ENCODE measurements around the gene EMC8. TPM values are rescaled to one million over a fixed set of nuclear protein-coding genes. Genes with fewer than 3 reads are reported as not detected.

The EMC8 gene
- total RNA-seq, 4 donors from 2014 or later = 27.9 to 40.0 (median 31.8) TPM

GRCh38 chr16:85830821-85831220, 31.5 kb upstream of the EMC8 start:
- in situ Hi-C loops (cut with MboI; ENCODE audit: low pct_ligation_motif_present in 1 of 4, low pct_unique_long_range_greater_than_20kb in 1 of 4, low sequenced_read_pairs in 3 of 4) = no loop called here
- H3K4me3 ChIP-seq = no peak overlapping the region
- WGBS, 2 donors (ENCODE audit: low coverage in 1 of 2) = 76 to 80% methylated on average over 7 to 9 of the region's 9 CpGs
- no peak for DNase-seq
- intact Hi-C loops (cut with DNase I; ENCODE audit: low total_unique reads) = no loop called here
- no peaks in the 10 kb centered on the region for H3K4me1 ChIP-seq
- no peaks in the 10 kb centered on the region for H3K36me3 ChIP-seq
- H3K27me3 ChIP-seq = peaks cover 8% of the 10 kb centered on the region
- TF ChIP-seq EP300 (IDR thresholded peaks at IDR 0.05; ENCODE audit: low read depth) (no peak), CTCF (IDR thresholded peaks at IDR 0.05) (no peak), POLR2AphosphoS5 (IDR thresholded peaks at IDR 0.05) (no peak), POLR2A (IDR thresholded peaks at IDR 0.05) (no peak)
- H3K9me3 ChIP-seq = no peaks in the 10 kb centered on the region
- H3K27ac ChIP-seq = no peak overlapping the region

GRCh38 chr16:85829751-85830445, 30.6 kb upstream of the EMC8 start:
- Histone ChIP-seq H3K9me3 (no peaks in the 10 kb centered on the region), H3K4me3 (no peak overlapping the region), H3K27ac (no peak overlapping the region), H3K27me3 (peaks cover 8% of the 10 kb centered on the region), H3K36me3 (no peaks in the 10 kb centered on the region), H3K4me1 (no peaks in the 10 kb centered on the region)
- 70 to 76% methylated on average over 2 to 24 of the region's 24 CpGs for WGBS, 2 donors (ENCODE audit: low coverage in 1 of 2)
- in situ Hi-C loops (cut with MboI; ENCODE audit: low pct_ligation_motif_present in 1 of 4, low pct_unique_long_range_greater_than_20kb in 1 of 4, low sequenced_read_pairs in 3 of 4) (loop anchor here in 3 of 4 donors (10.0 kb wide), 3 partner anchors 155 to 695 kb away; no protein-coding TSS in a partner anchor), intact Hi-C loops (cut with DNase I; ENCODE audit: low total_unique reads) (no loop called here)
- TF ChIP-seq EP300 (IDR thresholded peaks at IDR 0.05; ENCODE audit: low read depth) = no peak
- DNase-seq = peak; percentile 43

GRCh38 chr16:85829171-85829719, 29.9 kb upstream of the EMC8 start:
- Histone ChIP-seq H3K27ac (peak overlapping the region in 1 of 4 donors; percentile 5), H3K4me1 (no peaks in the 10 kb centered on the region), H3K27me3 (peaks cover 8% of the 10 kb centered on the region), H3K36me3 (no peaks in the 10 kb centered on the region), H3K4me3 (no peak overlapping the region), H3K9me3 (no peaks in the 10 kb centered on the region)
- intact Hi-C loops (cut with DNase I; ENCODE audit: low total_unique reads) (no loop called here), in situ Hi-C loops (cut with MboI; ENCODE audit: low pct_ligation_motif_present in 1 of 4, low pct_unique_long_range_greater_than_20kb in 1 of 4, low sequenced_read_pairs in 3 of 4) (loop anchor here in 3 of 4 donors (10.0 kb wide), 3 partner anchors 156 to 696 kb away; no protein-coding TSS in a partner anchor)
- TF ChIP-seq EP300 (IDR thresholded peaks at IDR 0.05; ENCODE audit: low read depth) = no peak
- WGBS, 2 donors (ENCODE audit: low coverage in 1 of 2) = 78 to 81% methylated on average over 5 to 15 of the region's 15 CpGs
- no peak for DNase-seq

GRCh38 chr16:85828166-85828565, 28.8 kb upstream of the EMC8 start:
- DNase-seq = no peak
- Histone ChIP-seq H3K4me1 (no peaks in the 10 kb centered on the region), H3K9me3 (no peaks in the 10 kb centered on the region), H3K4me3 (no peak overlapping the region), H3K27me3 (peaks cover 8% of the 10 kb centered on the region), H3K36me3 (no peaks in the 10 kb centered on the region), H3K27ac (peak overlapping the region in 1 of 4 donors; percentile 41)
- TF ChIP-seq EP300 (IDR thresholded peaks at IDR 0.05; ENCODE audit: low read depth) = no peak
- no peak for TF ChIP-seq POLR2AphosphoS5 (IDR thresholded peaks at IDR 0.05)
- no peak for TF ChIP-seq CTCF (IDR thresholded peaks at IDR 0.05)
- no peak for TF ChIP-seq POLR2A (IDR thresholded peaks at IDR 0.05)
- intact Hi-C loops (cut with DNase I; ENCODE audit: low total_unique reads) = no loop called here
- WGBS, 2 donors (ENCODE audit: low coverage in 1 of 2) = 71 to 74% methylated on average over 4 to 9 of the region's 9 CpGs
- in situ Hi-C loops (cut with MboI; ENCODE audit: low pct_ligation_motif_present in 1 of 4, low pct_unique_long_range_greater_than_20kb in 1 of 4, low sequenced_read_pairs in 3 of 4) = loop anchor here in 3 of 4 donors (10.0 kb wide), 3 partner anchors 157 to 697 kb away; no protein-coding TSS in a partner anchor

- no peak for DNase-seq
- intact Hi-C loops (cut with DNase I; ENCODE audit: low total_unique reads) = no loop called here
- WGBS, 2 donors (ENCODE audit: low coverage in 1 of 2) = 92% methylated on average over 16 of the region's 16 CpGs; no CpG with 5 or more reads in 1 of the 2 donors
- H3K4me1 ChIP-seq = peaks cover 0 to 5% (median 0%) of the 10 kb centered on the region in 4 donors
- H3K4me3 ChIP-seq = no peak overlapping the region
- in situ Hi-C loops (cut with MboI; ENCODE audit: low pct_ligation_motif_present in 1 of 4, low pct_unique_long_range_greater_than_20kb in 1 of 4, low sequenced_read_pairs in 3 of 4) = loop anchor here in 3 of 4 donors (10.0 kb wide), 3 partner anchors 158 to 698 kb away; no protein-coding TSS in a partner anchor
- H3K36me3 ChIP-seq = no peaks in the 10 kb centered on the region
- TF ChIP-seq POLR2A (IDR thresholded peaks at IDR 0.05) = no peak
- TF ChIP-seq CTCF (IDR thresholded peaks at IDR 0.05) = no peak
- TF ChIP-seq EP300 (IDR thresholded peaks at IDR 0.05; ENCODE audit: low read depth) = no peak
- no peak for TF ChIP-seq POLR2AphosphoS5 (IDR thresholded peaks at IDR 0.05)
- no peaks in the 10 kb centered on the region for H3K9me3 ChIP-seq
- peaks cover 5% of the 10 kb centered on the region for H3K27me3 ChIP-seq
- H3K27ac ChIP-seq = no peak overlapping the region
Observed at GRCh38 chr16:85826686-85827247, 27.4 kb upstream of the EMC8 start.
